GM19240 (cell line): ENCODE measurements around the gene HHIPL1.
"Not testable (repeated sequence)": the region's sequence is repeated elsewhere in the genome, so short reads cannot be mapped to it uniquely, and the experiment has no call there.

Source experiments
- DNase-seq: peaks from one replicate; pipeline ENCODE4 v3.0.0; 2011; ENCODE audit warnings: low spot score; ENCODE audit not compliant: insufficient read length

The HHIPL1 gene

DNA sequence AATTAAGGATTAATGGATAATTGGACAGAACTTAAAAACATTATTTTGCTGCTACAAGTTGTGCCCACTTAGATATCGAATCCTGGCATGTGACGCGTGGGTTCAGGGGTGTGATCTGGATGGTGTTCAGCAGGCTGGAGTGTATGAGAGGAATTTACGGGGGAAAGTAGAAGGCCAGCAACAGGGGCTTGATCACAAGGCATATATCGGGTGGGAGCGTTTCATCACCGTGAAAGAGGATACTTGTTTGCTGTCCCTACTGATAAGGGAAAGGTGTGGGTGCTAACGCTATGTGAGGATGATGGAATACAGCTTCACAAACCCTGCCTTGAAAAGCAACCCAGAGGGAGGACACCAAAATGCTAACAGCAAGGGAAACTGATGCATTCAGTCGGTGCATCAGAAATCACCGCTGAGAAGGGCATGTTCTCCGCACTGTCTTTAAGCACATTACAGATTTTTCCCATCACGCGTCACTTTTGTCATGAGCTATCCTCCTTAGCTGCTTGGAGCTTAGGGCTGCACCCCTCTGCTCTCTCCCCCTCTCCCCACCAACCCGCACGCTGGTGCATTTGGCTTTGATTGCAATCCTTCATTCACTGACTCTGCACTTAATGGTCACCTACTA, 13.4 kb downstream of the HHIPL1 start:
- no peak for DNase-seq

DNA sequence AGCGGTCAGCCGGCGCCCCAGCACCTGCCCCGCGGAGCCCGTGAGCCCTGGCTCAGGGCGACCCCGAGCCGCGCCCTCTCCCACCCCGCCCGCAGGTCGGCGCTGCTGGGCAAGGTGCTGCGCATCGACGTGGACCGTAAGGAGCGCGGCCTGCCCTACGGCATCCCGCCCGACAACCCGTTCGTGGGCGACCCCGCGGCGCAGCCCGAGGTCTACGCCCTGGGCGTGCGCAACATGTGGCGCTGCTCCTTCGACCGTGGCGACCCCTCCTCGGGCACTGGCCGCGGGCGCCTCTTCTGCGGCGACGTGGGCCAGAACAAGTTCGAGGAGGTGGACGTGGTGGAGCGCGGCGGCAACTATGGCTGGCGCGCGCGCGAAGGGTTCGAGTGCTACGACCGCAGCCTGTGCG, 14.4 kb downstream of the HHIPL1 start:
- DNase-seq: no peak

DNA sequence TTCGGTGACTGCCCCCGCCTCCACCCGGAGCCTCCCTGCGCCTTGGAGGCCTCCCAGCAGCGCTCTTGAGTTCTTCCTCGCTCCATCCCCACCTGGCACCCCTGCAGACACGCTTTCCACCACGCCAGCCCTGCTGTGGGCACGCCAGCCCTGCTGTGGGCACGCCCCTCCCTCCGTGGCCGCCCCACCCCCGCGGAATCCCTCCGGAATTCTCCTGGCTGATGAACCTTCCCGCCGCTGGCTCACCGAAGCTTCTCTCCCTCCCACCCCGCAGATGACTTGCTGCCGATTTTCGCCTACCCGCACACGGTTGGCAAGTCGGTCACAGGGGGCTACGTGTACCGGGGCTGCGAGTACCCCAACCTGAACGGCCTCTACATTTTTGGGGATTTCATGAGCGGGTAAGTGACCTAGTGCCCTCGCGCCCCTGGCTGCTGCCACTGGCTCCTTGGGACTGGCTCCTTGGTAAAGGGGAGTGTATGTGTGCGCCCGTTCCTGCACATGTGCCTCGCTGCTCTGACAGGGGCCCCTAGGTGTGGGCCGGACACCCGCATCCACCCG, 15.2 kb downstream of the HHIPL1 start:
- DNase-seq: no peak

DNA sequence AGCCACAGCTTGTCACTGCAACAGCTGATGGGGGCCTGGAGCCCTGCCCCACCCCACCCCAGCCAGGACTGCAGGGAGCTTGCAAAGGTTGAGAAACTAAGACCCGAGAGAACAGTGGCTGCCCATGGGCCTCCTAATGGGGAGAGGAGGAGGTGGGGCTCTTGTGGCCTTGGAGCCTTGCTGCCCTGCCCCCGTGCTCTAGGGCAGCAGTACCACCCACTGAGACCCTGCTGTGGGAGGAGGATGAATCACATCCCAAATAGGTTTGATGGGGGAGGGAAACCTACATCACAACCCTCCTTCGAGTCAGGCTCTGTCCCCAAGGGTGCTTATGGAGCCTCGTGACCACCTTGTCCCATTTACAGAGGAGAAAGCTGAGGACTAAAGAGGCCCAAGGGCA, 15.9 kb downstream of the HHIPL1 start:
- DNase-seq: no peak

DNA sequence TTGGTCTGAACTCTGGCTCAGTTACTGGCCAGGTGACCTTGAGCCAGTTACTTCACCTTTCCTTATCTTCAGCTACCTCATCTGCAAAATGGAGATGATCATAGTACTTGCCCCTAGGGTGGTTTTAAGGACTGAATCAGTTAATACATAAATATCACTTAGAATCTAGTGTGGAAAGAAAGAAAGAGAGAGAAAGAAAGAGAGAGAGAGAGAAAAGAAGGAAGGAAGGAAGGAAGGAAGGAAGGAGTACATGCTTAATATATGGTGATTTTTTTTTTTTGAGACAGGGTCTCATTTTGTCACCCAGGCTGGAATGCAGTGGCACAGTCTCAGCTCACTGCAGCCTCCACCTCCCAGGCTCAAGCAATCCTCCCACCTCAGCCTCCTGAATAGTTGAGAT, 16.3 kb downstream of the HHIPL1 start:
- DNase-seq: not testable (repeated sequence)

DNA sequence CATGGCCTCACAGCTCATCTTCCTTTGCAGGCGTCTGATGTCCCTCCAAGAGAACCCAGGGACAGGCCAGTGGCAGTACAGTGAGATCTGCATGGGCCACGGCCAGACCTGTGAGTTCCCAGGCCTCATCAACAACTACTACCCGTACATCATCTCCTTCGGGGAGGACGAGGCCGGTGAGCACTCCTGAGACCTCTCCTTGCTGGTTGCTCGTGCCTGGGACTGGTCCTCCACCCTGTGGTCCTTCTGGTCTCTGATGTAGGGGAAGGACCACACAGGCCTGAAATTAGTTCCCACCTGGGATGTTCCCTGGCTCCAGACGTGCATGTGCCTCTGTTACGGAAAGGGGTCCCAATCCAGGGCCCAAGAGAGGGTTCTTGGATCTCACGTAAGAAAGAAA, 17.9 kb downstream of the HHIPL1 start:
- DNase-seq: no peak

DNA sequence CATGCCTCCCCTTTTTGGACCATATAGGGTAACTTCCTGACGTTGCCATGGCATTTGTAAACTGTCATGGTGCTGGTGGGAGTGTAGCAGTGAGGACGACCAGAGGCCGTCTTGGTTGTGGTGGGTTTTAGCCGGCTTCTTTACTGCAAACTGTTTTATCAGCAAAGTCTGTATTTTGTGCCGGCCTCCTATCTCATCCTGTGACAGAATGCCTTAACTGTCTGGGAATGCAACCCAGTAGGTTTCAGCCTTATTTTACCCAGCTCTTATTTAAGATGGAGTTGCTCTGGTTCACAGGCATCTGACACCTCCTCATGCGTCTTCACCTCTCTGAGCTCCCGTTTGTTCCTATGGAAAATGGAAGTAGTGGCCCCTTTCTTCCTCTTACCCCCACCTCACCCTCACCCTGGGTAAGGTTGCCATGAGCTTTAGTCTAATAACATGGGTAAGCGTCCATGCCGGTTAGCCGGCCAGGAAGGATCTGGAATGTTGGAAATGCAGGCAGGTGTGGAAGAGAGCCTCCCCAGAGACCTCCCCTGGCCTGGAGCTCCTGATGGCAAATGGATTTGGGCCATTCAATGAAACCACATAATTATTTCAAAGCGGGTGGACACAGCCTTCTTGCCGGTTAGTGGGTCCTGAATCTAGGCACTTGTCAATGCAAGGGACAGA, 18.6 kb downstream of the HHIPL1 start:
- no peak for DNase-seq

DNA sequence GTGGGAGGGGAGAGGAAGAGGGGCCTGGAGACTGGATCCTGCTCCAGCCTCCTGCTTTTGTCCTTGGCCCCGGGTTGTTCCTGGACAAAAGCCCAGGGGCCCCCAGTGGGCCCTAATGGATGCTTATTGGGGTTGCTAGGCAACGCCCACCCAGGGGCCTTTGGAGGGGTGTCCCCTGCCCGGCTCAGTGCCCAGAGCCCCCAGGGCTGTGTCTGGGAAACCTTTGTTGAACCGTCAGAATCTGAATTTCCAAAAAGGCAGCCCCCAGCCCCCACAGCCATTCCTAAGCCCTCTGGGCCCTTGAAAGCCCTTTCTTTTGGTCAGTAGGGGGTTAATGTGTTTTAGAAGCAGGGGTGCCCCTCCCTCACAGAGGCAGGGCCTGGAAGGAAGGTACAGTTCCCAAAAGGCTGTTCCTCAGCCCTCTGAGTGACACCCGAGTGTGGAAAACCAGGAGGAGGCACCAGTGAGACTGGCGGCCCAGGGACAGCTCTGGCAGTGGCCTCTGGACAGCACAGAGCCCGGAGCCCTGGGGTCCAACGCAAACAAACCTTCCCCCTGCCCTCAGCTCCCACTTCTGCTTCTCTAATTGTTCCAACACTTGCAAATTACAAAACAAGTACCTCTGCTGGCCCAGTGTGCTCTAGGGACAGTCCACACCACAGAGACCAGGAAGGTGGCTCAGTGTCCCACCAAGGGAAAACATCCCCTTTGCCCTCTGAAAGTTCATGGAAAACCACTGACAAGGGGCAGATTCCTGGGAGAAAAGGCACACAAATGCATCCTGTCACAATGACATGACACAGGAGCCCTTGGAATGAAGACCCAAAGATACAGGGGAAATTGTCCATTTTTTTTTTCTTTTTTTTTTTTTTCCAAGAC, 19.4 kb downstream of the HHIPL1 start:
- no peak for DNase-seq

DNA sequence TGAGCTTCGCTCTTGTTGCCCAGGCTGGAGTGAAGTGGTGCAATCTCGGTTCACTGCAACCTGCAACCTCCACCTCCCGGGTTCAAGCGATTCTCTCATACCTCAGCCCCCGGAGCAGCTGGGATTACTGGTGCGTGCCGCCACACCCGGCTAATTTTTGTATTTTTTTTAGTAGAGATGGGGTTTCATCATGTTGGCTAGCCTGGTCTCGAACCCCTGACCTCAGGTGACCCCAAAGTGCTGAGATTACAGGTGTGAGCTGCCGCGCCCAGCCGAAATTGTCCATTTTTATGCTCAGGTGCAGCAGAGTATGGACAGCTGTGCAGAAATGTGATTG, 20.0 kb downstream of the HHIPL1 start:
- no peak for DNase-seq

DNA sequence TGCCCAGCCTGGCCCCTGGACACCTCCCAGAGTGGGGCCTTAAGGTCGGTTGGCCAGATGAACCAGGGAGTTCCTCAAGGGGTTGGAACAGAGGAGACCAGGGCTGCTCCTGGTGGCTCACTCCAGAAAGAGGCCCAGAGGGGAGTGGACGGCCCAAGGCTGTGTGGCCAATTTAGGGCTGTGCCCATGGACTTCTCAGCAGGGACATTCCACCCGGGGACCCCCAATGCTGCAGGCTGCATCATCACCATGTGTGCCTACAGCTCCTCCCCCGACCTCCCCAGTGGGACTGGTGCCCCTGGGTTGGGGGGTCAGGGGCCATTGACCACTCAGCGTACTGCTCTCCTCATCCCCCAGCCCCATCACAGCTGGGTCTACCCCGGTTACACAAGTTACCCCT, 21.6 kb downstream of the HHIPL1 start:
- DNase-seq: no peak

DNA sequence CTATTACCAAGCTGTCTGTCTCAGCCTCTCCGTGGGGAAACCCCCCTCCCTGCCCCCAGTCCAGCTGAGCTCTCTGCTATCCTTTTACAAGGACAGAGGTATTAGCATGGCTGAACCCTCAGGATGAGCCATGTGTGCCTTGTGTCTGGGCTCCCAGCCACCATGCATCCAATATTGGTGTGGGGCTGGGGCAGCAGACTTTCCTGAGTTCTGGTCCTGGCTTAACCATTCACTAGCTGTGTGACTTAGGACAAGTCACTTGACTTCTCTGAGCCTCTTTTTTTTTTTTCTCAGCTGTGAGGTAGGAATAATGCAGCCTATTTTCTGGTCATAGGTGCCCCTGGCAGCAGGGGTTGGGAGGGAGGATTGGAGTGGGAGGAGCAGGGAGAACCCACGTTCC, 22.1 kb downstream of the HHIPL1 start:
- no peak for DNase-seq

DNA sequence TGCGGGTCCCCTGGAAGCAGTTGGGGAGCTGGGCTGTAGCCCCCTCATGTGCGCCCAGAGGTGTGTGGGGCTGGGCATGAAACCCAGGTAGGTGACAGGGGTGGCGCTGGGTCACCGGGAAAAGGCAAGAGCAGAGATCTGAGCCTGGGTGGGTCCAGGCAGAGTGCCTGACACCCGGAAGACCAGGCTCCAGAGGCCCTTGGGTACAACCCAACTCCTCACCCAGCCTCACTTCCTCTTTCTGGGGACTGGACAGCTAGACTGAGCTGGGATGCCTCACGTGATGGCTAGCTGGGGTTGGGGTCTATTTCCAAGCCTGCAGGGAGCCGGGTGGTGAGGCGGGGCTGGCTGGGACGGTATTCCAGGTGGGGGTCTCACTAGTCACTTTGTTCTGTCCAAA, 22.9 kb downstream of the HHIPL1 start:
- DNase-seq: no peak

DNA sequence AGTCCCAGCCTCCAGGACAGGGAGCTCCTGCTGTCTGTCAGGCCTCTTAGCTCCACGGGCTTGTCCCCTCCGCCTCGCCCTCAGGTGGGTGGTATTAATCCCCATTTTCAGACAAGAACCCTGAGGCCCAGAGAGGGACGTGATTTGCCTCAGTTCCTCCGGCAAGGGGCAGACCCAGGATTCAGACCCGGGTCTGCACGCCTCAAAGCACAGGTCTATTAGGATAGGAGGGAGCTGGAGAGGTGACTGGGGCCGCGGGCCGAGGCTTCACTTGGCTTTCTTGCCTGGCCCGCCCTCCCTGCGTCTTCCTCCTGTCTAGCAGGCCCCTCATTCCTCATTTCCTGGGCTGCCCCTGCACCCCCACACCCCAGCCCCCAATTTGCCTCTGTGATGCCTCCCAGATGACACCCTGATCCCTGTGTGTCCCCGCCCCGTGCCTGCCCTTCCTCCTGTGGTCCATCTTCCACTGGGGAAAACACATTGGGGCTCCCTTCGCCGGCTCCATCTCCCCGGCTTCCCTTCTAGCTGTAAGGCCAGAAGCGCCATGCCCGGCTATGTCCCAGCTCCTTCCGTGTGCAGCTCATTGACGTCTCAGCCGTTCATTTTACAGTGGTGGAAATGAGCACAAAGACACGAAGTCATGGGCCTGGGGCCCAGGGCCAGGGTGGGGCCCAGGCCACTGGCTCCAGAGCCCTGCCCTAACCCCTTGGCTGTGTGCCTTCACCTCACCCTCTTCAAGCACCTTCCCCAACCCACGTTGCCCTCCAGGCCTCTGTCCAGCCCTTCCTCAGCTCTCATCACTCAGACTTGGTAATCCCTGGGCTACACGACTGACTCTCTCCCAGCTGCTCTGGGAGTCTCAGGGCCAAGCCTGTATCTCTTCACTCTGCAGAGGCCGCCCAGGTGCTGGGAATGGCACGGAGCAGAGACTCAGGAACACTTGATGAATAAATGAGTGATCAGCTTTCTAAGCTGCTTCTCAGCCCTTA, 23.7 kb downstream of the HHIPL1 start:
- no peak for DNase-seq

DNA sequence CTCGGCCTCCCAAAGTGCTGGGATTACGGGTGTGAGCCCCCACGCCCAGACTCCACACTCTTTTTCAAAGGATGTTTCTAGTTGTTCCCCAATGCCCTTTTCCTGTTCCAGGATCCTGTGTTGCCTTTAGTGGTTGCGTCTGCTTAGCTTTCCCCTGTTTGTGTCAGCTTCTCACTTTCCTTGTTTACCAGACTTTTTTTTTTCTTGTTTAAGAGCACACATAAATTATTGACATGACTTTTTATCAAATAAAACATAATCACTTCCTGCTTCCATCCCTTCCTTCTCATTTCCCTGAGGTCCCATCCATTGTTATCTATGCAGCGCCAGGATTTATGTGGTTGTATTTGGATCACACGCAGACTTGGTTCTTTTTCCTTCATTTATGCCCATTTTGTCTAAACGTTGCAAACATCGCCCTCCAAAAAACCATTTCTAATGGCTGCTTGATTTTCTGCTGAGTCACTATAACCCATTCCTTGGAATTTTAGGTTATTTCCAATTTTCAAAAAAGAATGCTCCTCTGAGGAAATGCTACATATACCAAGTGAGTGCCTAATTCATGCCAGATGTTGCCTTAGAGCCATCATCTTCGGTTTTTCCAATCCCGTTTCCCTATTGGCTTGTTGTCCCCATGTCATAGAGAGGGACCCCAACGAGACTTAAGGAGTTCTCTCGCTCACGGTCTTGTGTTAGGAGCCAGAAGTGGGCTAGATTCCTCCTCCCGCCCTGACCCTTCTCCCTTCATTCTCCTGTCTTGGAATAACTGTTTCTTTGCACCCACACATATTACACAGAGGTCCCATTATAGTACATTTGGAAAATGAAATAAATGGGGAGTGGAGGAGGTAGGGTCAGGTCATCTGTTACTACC, 25.7 kb downstream of the HHIPL1 start:
- DNase-seq: no peak

DNA sequence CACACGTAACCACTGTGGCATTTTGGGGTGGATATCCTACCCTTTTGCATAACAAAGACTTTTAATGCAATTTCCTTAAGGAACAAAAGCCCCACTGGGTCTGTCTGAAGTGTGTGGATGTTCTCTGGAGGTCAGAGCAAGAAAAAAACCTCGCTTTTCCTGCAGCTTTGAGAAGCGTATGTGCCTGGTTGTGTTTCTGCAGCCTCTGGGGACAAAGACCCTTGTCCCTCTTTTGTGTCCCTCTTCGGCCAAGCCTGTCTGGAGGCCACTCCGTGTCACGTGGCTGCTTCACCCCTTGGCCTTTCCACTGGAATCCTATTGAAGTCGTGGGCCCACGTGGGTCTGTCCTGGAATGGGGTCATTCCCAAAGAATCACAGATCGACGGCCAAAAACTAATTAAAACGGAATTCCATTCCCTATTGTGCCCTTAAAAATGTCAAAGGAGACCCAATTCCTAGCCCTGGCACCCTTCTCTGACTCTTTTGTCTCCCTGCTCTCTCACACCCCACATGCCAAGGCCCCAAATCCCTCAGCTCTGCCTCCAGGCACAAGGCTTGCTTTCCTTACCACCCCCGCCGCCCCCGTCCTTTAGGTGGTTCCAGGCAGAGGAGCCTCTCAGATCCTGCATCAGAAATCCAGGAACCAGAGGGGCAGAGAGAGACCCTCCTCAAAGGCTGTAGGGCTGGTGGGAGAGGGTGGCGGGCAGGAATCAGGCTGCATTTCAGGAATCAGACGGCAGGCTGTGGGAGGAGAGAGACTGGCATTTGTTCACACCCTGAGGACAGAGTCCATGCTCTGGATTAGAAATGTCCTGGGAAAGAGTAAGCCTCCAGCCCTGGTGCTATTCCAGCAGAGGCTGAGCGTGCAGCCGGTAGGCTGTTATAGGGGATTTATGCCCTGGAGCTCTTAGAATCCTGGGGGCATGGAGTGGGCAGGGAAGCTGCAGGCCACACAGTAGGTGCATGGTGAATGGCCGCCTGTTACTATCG, 26.6 kb downstream of the HHIPL1 start:
- no peak for DNase-seq

DNA sequence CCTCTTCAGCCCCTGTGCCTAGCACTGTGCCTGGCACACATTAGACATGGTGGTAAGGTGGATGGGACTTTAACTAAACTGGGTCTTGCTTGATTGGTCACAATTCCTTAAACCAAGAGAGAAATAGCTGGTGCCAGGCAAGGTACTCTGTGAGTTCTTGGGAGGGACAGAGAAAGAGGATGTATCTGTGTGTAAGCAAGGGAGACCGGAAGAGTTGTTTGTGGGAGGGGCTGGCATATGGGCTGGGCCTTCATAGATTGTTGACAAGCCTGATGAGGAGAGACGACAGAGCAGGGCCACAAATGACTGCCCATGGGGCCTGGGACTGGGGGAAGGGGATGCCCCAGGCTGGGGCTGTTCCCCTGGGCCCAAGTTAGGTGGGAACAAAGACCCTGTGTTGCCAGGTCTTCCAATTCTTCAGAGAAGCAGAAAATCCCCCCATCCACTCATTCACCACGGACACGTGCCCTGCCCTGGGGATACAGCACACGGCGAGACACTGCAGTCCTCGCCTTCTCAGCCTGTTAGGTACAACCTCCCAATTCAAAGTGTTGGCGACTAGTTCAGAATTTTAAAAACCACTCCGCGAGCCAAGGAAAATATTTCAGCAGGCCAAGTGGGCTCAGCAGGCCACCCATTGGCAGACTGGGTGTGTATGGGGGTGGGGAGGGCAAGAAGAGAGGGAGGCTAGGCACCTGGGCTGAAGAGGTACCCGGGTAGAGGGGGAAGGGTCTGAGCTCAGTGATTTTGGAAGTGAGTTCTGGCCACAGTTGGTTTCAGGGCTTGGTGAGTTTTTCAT, 27.8 kb downstream of the HHIPL1 start:
- no peak for DNase-seq

DNA sequence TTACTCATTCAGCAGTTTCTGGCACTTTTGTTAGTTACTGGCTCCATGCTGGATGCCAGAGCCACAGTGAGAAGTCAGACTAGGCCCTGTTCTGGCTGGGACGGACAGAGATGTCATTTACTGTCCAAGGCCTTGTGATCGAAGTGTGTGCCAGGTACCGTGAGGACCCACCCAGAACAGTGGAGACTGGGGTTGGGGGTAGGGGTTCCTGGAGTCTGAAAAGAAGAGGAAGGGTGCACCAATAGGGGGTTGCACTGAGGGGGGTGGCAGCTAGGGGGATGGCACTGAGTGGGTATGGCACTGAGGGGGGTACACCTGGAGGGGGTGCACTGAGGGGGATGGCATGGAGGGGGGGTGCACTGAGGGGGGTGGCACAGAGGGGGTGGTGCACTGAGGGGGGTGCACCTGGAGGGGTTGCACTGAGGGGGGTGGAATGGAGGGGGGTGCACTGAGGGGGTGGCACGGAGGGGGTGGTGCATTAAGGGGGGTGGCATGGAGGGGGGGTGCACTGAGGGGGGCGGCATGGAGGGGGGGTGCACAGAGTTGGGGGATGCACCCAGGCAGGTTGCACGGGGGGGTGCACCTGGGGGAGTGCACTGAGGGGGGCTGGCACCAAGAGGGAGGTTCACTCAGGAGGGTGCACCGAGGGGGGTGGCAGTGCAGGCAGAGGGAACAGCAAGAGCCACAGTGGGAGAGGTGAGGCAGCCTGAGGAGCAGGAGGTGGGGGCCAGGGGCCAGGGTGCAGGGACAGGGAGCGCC, 28.6 kb downstream of the HHIPL1 start:
- no peak for DNase-seq
